HG03159 (cell line): ENCODE measurements around the gene FBXO17.
"Not testable (repeated sequence)": the region's sequence is repeated elsewhere in the genome, so short reads cannot be mapped to it uniquely, and the experiment has no call there.

Source experiments
- ATAC-seq: cut with Tn5 transposase; IDR thresholded peaks from one replicate; pipeline ENCODE4 v1.9.1; 2021; ENCODE audit warnings: mild to moderate bottlenecking, moderate library complexity; ENCODE audit not compliant: unreplicated experiment

The FBXO17 gene

GRCh38 chr19:38980583-38981374 lies 5.2 kb upstream of the FBXO17 start:
- no peak for ATAC-seq

GRCh38 chr19:38979812-38980211 lies 4.3 kb upstream of the FBXO17 start:
- no peak for ATAC-seq

GRCh38 chr19:38978326-38978689 lies 2.8 kb upstream of the FBXO17 start:
- ATAC-seq = no peak

GRCh38 chr19:38977445-38978325 lies 2.1 kb upstream of the FBXO17 start:
- peak; percentile 66 for ATAC-seq

- no peak for ATAC-seq
Observed at GRCh38 chr19:38975861-38976271, 324 bp upstream of the FBXO17 start.

GRCh38 chr19:38974624-38975213 lies 823 bp downstream of the FBXO17 start:
- no peak for ATAC-seq

GRCh38 chr19:38971672-38972071 lies 3.9 kb downstream of the FBXO17 start:
- no peak for ATAC-seq

- no peak for ATAC-seq
Observed at GRCh38 chr19:38970664-38971532, 4.6 kb downstream of the FBXO17 start.

- ATAC-seq = not testable (repeated sequence)
Observed at GRCh38 chr19:38966149-38966548, 9.4 kb downstream of the FBXO17 start.

GRCh38 chr19:38964738-38965137 lies 10.8 kb downstream of the FBXO17 start:
- no peak for ATAC-seq

GRCh38 chr19:38959618-38960017 lies 15.9 kb downstream of the FBXO17 start:
- no peak for ATAC-seq

- ATAC-seq = no peak
Observed at GRCh38 chr19:38958301-38958700, 17.2 kb downstream of the FBXO17 start.

- no peak for ATAC-seq
Observed at GRCh38 chr19:38956264-38956663, 19.3 kb downstream of the FBXO17 start.

GRCh38 chr19:38953677-38954076 lies 21.9 kb downstream of the FBXO17 start:
- ATAC-seq = no peak

- ATAC-seq = no peak
Observed at GRCh38 chr19:38952395-38953165, 23.0 kb downstream of the FBXO17 start.

GRCh38 chr19:38951187-38951586 lies 24.4 kb downstream of the FBXO17 start:
- ATAC-seq = no peak

GRCh38 chr19:38949580-38950367 lies 25.8 kb downstream of the FBXO17 start:
- no peak for ATAC-seq

GRCh38 chr19:38946229-38947010 lies 29.1 kb downstream of the FBXO17 start:
- no peak for ATAC-seq
